ENCODE data around the gene PIWIL4.

DNA sequence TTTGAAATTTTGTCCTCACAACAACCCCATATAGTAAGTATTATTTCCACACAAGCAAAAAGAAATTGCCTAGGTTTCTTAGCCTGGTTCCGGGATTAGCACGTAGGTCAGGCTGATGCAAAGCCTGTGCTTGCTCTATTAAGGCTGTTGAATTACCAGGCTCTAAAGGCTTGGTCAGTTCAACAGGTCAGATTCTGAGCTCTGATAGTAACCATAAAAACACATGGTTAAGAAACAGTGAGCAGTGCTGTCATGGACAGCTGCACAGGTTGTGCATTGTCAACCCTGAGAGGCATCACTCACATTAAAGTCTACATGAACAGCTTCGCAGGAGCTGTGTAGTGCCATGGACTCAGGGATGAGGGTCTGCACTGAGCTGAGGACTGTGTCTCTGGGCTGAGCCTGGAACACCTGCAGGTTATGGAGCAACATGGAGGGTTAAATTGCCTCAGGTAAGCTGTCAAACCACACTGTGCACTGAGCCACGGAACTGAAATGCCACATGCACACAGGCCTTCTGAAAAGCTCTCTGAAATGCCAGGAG lies 98.0 kb downstream of the PIWIL4 start:
- TF ChIP-seq EZH2 (IDR thresholded peaks at IDR 0.05; ENCODE audit: low read depth, low read length, severe bottlenecking) (no peak), NRF1 (IDR thresholded peaks at IDR 0.05; ENCODE audit: low read depth, low read length) (no peak)
